Gastrocnemius medialis (tissue), 4 donors: Measurements from ENCODE around the gene JAKMIP1. TPM values are rescaled to one million over a fixed set of nuclear protein-coding genes. Genes with fewer than 3 reads are reported as not detected.

Experiments used
- ATAC-seq, 2 donors: fragments of 150-250 bp; one replicate each; pipeline ENCODE4 v1.9.1; 2016
- DNase-seq, 2 donors: peaks; one replicate each; pipeline ENCODE4 v3.0.0-alpha.2; 2019
- H3K27ac ChIP-seq, 4 donors: fragments of 200-600 bp; sonication (generic); 1 replicate in 1 of 4; 2 replicates in 3 of 4; pipeline ENCODE4 v1.5.1; 2016 to 2018; ENCODE audit warnings: mild to moderate bottlenecking in 2 of 4, moderate library complexity in 1 of 4
- H3K27me3 ChIP-seq, 3 donors: fragments of 200-600 bp; sonication (generic) in 2 of 3; 1 replicate in 1 of 3; 2 replicates in 2 of 3; pipeline versions ENCODE4 v1.5.1 to v1.6.0; 2016 to 2019; ENCODE audit warnings: mild to moderate bottlenecking in 1 of 3, moderate library complexity in 1 of 3
- H3K36me3 ChIP-seq, 2 donors: fragments of 200-600 bp; sonication (generic) in 1 of 2; one replicate each; pipeline ENCODE4 v1.5.1; 2017 to 2018
- H3K4me1 ChIP-seq, 2 donors: fragments of 200-600 bp; sonication (generic) in 1 of 2; one replicate each; pipeline ENCODE4 v1.5.1; 2016 to 2017; ENCODE audit warnings: mild to moderate bottlenecking in 2 of 2
- H3K4me3 ChIP-seq, 4 donors: fragments of 200-600 bp; sonication (generic) in 3 of 4; 1 replicate in 1 of 4; 2 replicates in 3 of 4; pipeline ENCODE4 v1.5.1; 2016 to 2019; ENCODE audit warnings: mild to moderate bottlenecking in 2 of 4
- H3K9me3 ChIP-seq, 3 donors: fragments of 200-600 bp; sonication (generic) in 2 of 3; 1 replicate in 1 of 3; 2 replicates in 2 of 3; pipeline ENCODE4 v1.5.1; 2016 to 2019
- CTCF ChIP-seq, 5 experiments: fragments of 450-650 bp in 3 of 5; fragments of 200-600 bp in 2 of 5; sonication (generic) in 2 of 5; IDR thresholded peaks in 4 of 5; conservative IDR thresholded peaks in 1 of 5; 1 replicate in 4 of 5; 2 replicates in 1 of 5; pipeline ENCODE4 v1.5.1; 2016 to 2019; ENCODE audit warnings: antibody characterized with exemption in 5 of 5, mild to moderate bottlenecking in 3 of 5, moderate library complexity in 3 of 5
- POLR2A ChIP-seq, 2 donors: fragments of 450-650 bp; IDR thresholded peaks; one replicate each; pipeline ENCODE4 v1.6.1; 2017; ENCODE audit warnings: antibody characterized with exemption in 2 of 2, mild to moderate bottlenecking in 2 of 2, moderate library complexity in 2 of 2
- in situ Hi-C, 4 donors: fragments of 200-750 bp; cut with MboI; loops; one replicate each; pipeline versions ENCODE4 v1.15.0 to v1.8.0; 2017; ENCODE audit warnings: low sequenced_read_pairs in 4 of 4
- intact Hi-C: fragments of 100-400 bp; cut with DNase I; formaldehyde crosslinking; loops from one replicate; pipeline ENCODE4 v1.15.1; 2023; ENCODE audit warnings: low total_unique reads
- total RNA-seq, 4 donors: library from RNA; depleted of rRNA; stranded (reverse); fragments of >200 nt; gene quantifications; one replicate each; pipeline versions ENCODE4 v1.1.0 to v1.2.3, GENCODE V29; 2016

JAKMIP1 gene
- total RNA-seq, 4 donors from 2014 or later: 0.62 TPM; not detected in 3

- Histone ChIP-seq H3K4me1 (no peaks in the 10 kb centered on the region), H3K36me3 (no peaks in the 10 kb centered on the region), H3K27me3 (no peaks in the 10 kb centered on the region), H3K27ac (no peak overlapping the region), H3K4me3 (no peak overlapping the region), H3K9me3 (no peaks in the 10 kb centered on the region)
- ATAC-seq (no peak), DNase-seq (no peak)
- intact Hi-C loops (no loop called here), in situ Hi-C loops (no loop called here)
- TF ChIP-seq CTCF (IDR thresholded peaks at IDR 0.05 in 4 of 5, conservative IDR thresholded peaks at IDR 0.05 in 1 of 5): no peak
- no peak for TF ChIP-seq POLR2A (IDR thresholded peaks at IDR 0.05)
Observed at GRCh38 chr4:6169239-6169638, 31.1 kb downstream of the JAKMIP1 start.

DNA sequence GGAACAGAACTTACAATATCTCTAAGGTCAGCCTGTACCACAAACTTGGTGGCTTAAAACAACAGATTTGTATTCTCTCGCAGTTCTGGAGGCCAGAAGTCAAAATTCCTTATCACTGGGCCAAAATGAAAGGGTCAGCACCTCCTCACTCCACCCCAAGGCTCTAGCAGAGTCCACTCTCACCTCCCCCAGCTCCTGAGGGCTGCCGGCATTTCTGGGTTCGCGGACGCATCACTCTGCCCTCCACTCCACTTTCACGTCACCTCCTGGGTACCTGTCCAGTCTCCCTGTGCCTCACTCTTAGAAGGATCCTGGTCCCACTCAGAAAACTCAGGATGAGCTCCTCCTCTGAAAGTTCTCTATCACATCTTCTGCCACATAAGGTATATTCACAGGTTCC is 34.6 kb downstream of the JAKMIP1 start:
- ATAC-seq: no peak
- no peak for DNase-seq
- TF ChIP-seq CTCF (IDR thresholded peaks at IDR 0.05 in 4 of 5, conservative IDR thresholded peaks at IDR 0.05 in 1 of 5): no peak
- no peak for TF ChIP-seq POLR2A (IDR thresholded peaks at IDR 0.05)

DNA sequence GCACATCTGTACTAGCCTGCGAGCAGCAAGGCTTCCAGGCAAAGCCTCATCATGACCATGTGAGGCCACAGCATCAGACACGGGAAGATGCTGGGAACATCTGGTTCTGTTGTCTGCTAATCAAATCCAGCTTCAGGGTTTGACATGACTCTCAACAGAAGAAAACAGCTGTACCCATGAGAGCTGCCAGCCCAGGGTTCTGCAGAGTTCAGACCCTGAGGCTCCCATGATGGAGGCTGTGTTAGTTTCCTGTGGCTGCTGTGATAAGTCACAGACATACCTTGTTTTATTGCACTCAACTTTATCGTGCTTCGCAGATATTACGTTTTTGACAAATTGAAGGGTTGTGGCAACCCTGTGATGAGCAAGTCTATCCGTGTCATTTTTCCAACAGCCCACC is 37.5 kb downstream of the JAKMIP1 start:
- Histone ChIP-seq H3K4me3 (no peak overlapping the region), H3K36me3 (no peaks in the 10 kb centered on the region), H3K4me1 (no peaks in the 10 kb centered on the region), H3K9me3 (no peaks in the 10 kb centered on the region), H3K27ac (no peak overlapping the region), H3K27me3 (no peaks in the 10 kb centered on the region)
- DNase-seq (no peak), ATAC-seq (no peak)
- in situ Hi-C loops: no loop called here
- TF ChIP-seq CTCF (IDR thresholded peaks at IDR 0.05 in 4 of 5, conservative IDR thresholded peaks at IDR 0.05 in 1 of 5) (no peak), POLR2A (IDR thresholded peaks at IDR 0.05) (no peak)
- intact Hi-C loops: no loop called here

More for the DNA sequence above, 34.6 kb downstream of the JAKMIP1 start:
- Histone ChIP-seq H3K27ac (no peak overlapping the region), H3K4me1 (no peaks in the 10 kb centered on the region), H3K36me3 (no peaks in the 10 kb centered on the region), H3K9me3 (no peaks in the 10 kb centered on the region), H3K27me3 (no peaks in the 10 kb centered on the region), H3K4me3 (no peak overlapping the region)
- intact Hi-C loops: no loop called here
- in situ Hi-C loops: no loop called here

GRCh38 chr4:6161921-6162464 is 38.4 kb downstream of the JAKMIP1 start:
- in situ Hi-C loops (no loop called here), intact Hi-C loops (no loop called here)
- no peak overlapping the region for H3K4me3 ChIP-seq
- H3K36me3 ChIP-seq: no peaks in the 10 kb centered on the region
- H3K27ac ChIP-seq: no peak overlapping the region
- no peaks in the 10 kb centered on the region for H3K9me3 ChIP-seq
- H3K4me1 ChIP-seq: no peaks in the 10 kb centered on the region
- ATAC-seq: no peak
- no peak for TF ChIP-seq POLR2A (IDR thresholded peaks at IDR 0.05)
- no peak for TF ChIP-seq CTCF (IDR thresholded peaks at IDR 0.05 in 4 of 5, conservative IDR thresholded peaks at IDR 0.05 in 1 of 5)
- no peaks in the 10 kb centered on the region for H3K27me3 ChIP-seq
- no peak for DNase-seq

- Histone ChIP-seq H3K4me1 (no peaks in the 10 kb centered on the region), H3K27ac (no peak overlapping the region), H3K27me3 (no peaks in the 10 kb centered on the region), H3K36me3 (no peaks in the 10 kb centered on the region), H3K9me3 (no peaks in the 10 kb centered on the region), H3K4me3 (no peak overlapping the region)
- in situ Hi-C loops (no loop called here), intact Hi-C loops (no loop called here)
- DNase-seq (no peak), ATAC-seq (no peak)
- TF ChIP-seq CTCF (IDR thresholded peaks at IDR 0.05 in 4 of 5, conservative IDR thresholded peaks at IDR 0.05 in 1 of 5): no peak
- no peak for TF ChIP-seq POLR2A (IDR thresholded peaks at IDR 0.05)
Observed at GRCh38 chr4:6160536-6160935, 39.8 kb downstream of the JAKMIP1 start.
